ENCODE results near the gene KRT222.

Gene KRT222

GRCh38 chr17:40621019-40621418, 44.0 kb downstream of the KRT222 start:
- Histone ChIP-seq H3K27me3 (ENCODE audit: insufficient read depth, poor library complexity, severe bottlenecking) (peaks cover 2% of the 10 kb centered on the region), H3K27ac (replicated peaks) (no peak overlapping the region), H3K4me3 (replicated peaks; ENCODE audit: insufficient read depth, low read length) (no peak overlapping the region)
- DNase-seq (ENCODE audit: low read depth in 1 of 2, low spot score in 1 of 2), result no peak
- TF ChIP-seq POLR2AphosphoS5 (IDR thresholded peaks at IDR 0.05; ENCODE audit: low read depth), result no peak
- no peak for TF ChIP-seq REST (IDR thresholded peaks at IDR 0.05; ENCODE audit: insufficient replicate concordance, low read depth)
- no peak for TF ChIP-seq SPI1 (IDR thresholded peaks at IDR 0.05; ENCODE audit: borderline replicate concordance, low read depth)
- TF ChIP-seq, protein P1, sequence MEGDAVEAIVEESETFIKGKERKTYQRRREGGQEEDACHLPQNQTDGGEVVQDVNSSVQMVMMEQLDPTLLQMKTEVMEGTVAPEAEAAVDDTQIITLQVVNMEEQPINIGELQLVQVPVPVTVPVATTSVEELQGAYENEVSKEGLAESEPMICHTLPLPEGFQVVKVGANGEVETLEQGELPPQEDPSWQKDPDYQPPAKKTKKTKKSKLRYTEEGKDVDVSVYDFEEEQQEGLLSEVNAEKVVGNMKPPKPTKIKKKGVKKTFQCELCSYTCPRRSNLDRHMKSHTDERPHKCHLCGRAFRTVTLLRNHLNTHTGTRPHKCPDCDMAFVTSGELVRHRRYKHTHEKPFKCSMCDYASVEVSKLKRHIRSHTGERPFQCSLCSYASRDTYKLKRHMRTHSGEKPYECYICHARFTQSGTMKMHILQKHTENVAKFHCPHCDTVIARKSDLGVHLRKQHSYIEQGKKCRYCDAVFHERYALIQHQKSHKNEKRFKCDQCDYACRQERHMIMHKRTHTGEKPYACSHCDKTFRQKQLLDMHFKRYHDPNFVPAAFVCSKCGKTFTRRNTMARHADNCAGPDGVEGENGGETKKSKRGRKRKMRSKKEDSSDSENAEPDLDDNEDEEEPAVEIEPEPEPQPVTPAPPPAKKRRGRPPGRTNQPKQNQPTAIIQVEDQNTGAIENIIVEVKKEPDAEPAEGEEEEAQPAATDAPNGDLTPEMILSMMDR (IDR thresholded peaks at IDR 0.05; ENCODE audit: insufficient read depth, low read length), result no peak
- no peak for TF ChIP-seq GABPA (IDR thresholded peaks at IDR 0.05; ENCODE audit: low read depth)

DNA sequence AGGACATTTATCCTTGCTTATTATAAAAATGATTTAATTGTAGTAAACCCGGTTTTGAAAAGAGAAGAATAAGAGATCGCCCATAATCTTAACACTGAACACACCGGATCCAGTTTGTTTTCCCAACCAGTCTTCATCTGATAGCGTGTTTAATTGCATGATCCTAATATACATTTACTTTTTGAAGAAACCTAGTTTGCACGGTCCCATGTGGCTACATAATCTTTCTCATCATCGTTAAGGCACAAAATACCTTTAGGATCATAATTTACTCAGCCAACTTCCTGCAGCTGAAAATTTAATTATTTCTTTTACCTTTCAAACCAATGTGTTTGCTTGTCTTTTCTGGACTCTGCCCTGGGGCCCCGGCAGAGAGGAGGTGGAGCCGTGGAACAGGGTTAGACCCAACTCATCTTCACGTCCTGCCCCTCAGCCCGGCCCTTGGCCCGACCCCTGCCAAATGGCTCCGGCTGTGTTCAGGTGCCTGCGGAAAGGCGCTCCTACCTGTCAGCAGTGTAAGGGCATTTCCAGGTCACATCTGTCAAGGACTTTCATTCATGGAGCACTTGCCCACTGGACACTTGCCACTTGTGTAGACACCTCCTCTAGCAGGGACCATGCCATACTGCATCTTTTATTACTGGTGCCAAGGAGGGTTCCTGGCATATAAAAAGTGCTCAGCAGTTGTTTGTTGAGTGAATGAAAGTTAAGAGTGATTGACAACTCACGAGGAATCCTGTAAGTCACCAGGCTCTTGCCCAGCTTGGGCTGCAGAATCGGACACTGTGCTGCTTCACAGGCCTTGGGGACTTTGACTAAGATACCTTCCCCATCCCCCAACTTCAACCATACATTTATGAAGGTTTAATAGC, 46.0 kb downstream of the KRT222 start:
- TF ChIP-seq GABPA (IDR thresholded peaks at IDR 0.05; ENCODE audit: low read depth), result no peak
- TF ChIP-seq, protein P1 (IDR thresholded peaks at IDR 0.05; ENCODE audit: insufficient read depth, low read length), result no peak
- no peak for TF ChIP-seq REST (IDR thresholded peaks at IDR 0.05; ENCODE audit: insufficient replicate concordance, low read depth)
- no peak for TF ChIP-seq SPI1 (IDR thresholded peaks at IDR 0.05; ENCODE audit: borderline replicate concordance, low read depth)
- no peak for TF ChIP-seq POLR2AphosphoS5 (IDR thresholded peaks at IDR 0.05; ENCODE audit: low read depth)
- Histone ChIP-seq H3K4me3 (replicated peaks; ENCODE audit: insufficient read depth, low read length) (no peak overlapping the region), H3K27ac (replicated peaks) (no peak overlapping the region), H3K27me3 (ENCODE audit: insufficient read depth, poor library complexity, severe bottlenecking) (peaks cover 4% of the 10 kb centered on the region)
- no peak for DNase-seq (ENCODE audit: low read depth in 1 of 2, low spot score in 1 of 2)

DNA sequence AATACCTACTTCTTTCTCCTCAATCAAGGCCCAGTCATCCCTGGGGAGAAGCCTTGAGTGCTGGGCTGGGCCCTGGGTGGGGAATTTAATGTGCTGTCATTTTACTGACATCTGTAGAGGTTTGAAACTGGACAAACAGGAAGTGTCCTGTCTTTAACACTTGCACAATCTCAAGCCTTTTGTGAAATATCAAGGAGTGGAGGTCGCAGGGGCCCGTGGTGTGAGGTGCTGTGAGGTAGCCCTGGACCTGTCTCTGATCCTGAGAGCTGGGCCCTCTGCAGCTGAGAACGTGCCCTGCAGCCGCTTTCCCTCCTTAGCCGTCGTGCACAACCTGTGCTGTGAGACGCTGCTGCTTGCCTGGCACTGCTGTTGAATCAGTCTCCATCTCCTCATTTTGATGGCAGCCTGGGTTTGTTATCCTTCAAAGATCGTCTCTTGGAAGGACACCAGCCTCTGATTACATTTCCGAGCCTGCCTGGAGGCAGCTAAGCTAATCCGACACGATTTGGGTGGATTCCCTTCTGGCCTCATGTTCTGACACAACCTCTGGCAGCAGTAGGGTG, 47.2 kb downstream of the KRT222 start:
- H3K27me3 ChIP-seq (ENCODE audit: insufficient read depth, poor library complexity, severe bottlenecking), result peaks cover 4% of the 10 kb centered on the region
- H3K4me3 ChIP-seq (replicated peaks; ENCODE audit: insufficient read depth, low read length), result no peak overlapping the region
- no peak for DNase-seq (ENCODE audit: low read depth in 1 of 2, low spot score in 1 of 2)
- TF ChIP-seq SPI1 (IDR thresholded peaks at IDR 0.05; ENCODE audit: borderline replicate concordance, low read depth), result no peak; the same call in 1 of the 2 replicates
- TF ChIP-seq, protein P1 (IDR thresholded peaks at IDR 0.05; ENCODE audit: insufficient read depth, low read length), result no peak
- TF ChIP-seq GABPA (IDR thresholded peaks at IDR 0.05; ENCODE audit: low read depth), result no peak
- no peak for TF ChIP-seq REST (IDR thresholded peaks at IDR 0.05; ENCODE audit: insufficient replicate concordance, low read depth)
- TF ChIP-seq POLR2AphosphoS5 (IDR thresholded peaks at IDR 0.05; ENCODE audit: low read depth), result no peak
- H3K27ac ChIP-seq (replicated peaks), result no peak overlapping the region
